ENCODE measurements around the gene NPHP4.

GRCh38 chr1:5835179-5835562 lies 157.1 kb downstream of the NPHP4 start:
- no peak for TF ChIP-seq RAD21 (IDR thresholded peaks at IDR 0.05; ENCODE audit: low read length)
- no peak for TF ChIP-seq RFX5 (IDR thresholded peaks at IDR 0.05; ENCODE audit: low read length)
- TF ChIP-seq CTCF (IDR thresholded peaks at IDR 0.05), result no peak
